GM21447 (cell line): ENCODE results near the gene ADAM22.
A peak's percentile ranks its signal among the peaks of the same experiment; 100 is the strongest.

Source experiments
- ATAC-seq: cut with Tn5 transposase; IDR thresholded peaks from one replicate; pipeline ENCODE4 v1.9.1; 2021; ENCODE audit not compliant: unreplicated experiment

Gene ADAM22

DNA sequence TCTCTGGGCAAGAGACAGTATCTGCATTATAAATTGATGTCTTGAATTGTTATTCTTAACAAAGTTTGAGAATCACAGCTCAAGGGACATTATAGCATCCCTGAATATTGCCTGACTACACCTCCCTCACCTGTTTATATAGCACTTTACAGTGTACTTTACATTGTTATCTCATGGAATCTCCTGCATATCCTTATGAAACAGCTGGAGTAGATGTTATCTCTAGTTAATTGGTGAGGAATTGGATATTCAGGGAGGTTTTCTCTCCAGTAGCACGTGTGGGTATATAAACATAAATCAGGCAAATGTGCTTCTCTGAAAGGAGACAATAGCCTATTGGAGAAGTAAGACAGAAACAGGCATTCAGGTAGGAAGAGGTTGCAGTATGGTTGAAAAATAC is 168.6 kb downstream of the ADAM22 start:
- no peak for ATAC-seq

DNA sequence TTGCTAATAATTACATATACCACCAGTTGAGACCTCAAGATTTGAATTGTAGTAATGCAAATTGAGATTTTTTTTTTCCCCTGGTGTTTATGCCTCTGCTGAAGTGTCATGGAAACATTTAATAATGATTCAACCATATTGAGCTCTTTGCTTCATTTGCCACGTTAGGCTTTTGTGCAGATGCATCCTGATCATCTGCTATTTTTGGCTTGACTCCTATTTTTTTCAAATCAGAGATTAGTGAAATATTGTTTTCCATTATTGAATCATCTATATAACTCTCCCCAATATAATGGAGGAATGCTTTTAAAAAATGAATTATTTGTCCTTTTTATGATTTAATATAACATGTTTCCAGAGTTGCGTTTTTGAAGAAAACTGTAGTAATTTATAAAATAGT is 170.7 kb downstream of the ADAM22 start:
- ATAC-seq = no peak

DNA sequence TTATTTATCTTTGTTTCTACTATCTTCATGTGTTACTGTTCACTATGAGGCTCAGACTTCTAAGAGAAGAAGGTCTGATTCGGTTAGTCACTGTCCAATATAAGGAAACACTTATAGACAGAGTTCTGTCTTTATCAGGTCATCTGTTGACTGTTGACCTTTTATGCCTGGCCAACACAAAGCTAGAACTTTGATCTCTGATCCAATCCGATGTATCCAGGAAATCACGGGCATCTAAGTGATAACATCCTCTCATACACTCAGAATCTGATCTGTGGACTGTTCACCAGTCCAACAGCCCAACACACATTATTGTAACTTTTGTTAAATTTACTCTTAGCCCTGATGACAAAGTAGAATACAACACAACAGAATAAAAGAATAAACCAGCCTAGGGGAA is 171.2 kb downstream of the ADAM22 start:
- no peak for ATAC-seq

DNA sequence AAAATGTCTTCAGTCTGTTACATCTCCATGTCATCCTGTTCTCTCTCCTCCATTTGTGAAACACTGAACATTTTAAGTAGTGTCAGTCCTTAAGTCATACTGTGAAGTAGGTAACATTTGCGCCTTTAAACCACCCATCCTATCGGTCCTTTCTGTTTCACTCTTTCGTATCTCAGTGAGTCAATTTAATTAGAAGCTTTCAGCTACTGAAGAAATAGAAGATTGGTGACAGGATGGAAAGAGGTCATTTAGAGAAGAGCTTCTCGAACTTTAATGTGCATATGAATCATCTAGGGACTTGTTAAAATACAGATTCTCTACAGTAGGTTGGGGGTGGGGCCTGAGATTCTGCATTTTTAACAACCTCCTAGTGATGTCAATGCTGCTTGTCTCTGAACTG is 172.4 kb downstream of the ADAM22 start:
- ATAC-seq = no peak

DNA sequence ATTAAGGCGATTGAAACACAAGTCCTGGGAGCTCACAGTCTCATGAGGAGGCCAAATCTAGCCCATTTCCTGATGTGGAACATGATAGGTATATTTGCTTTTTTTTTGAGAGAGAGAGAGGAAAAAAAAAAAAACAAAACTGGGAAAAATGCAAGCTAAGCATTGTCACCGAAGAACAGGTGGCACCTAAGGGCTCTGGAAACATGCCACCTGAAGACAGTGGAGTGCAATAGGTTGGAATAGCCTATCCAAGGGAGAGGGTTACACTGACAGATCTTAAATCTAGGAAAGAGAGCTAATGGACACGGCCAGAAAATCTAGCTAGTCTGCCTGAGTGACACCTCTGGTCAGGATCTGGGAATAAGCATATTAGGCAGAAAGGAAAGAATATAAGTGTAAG is 175.6 kb downstream of the ADAM22 start:
- no peak for ATAC-seq

DNA sequence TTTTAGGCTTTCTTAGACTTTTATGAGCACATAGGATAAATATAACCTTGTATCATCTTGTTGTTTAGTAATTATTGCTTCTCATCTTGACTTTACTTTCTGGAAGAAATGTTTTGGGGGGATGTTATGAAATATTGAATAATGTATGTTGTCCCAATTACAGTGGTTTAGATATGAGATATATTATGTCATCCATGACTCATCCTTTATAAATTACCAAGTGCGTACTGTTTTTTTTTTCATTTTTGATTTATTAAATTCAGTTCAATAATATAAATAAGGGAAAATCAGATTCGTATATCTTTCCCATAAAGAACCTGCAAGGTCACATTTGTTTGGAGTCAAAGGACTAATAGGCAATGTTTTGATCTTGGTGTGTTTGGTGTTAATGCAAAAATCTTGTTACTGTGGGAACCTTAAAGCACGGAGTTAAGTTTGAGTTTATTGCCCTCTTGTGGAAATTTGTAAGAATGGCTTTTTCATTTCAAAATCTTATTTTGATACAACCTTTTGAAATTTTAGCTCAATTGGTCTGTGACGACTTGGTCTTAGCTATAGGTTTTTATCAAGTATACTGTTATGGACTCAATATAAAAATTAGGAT is 177.2 kb downstream of the ADAM22 start:
- no peak for ATAC-seq

- no peak for ATAC-seq
Observed at GRCh38 chr7:88111954-88112471, 178.0 kb downstream of the ADAM22 start.

- ATAC-seq = no peak
Observed at GRCh38 chr7:88115258-88115796, 181.3 kb downstream of the ADAM22 start.

DNA sequence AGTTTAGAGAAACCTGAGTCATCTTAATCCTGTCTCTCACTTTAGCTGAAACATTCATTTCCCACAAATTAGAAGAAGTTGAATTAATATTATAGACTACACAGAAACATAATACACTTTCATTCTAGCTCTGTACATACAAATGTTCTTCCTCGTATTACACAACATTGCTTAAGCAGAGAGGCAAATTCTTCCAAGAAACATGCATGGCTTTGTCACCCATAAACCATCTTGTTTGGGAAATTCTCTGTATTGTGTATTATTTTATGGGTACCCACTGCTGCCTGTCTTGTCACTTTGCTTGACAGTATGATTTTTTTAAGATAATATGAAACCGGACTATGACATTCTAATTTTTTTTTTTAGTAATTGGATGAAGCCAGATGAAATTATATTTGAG is 181.8 kb downstream of the ADAM22 start:
- no peak for ATAC-seq

GRCh38 chr7:88116235-88116795 is 182.3 kb downstream of the ADAM22 start:
- no peak for ATAC-seq

DNA sequence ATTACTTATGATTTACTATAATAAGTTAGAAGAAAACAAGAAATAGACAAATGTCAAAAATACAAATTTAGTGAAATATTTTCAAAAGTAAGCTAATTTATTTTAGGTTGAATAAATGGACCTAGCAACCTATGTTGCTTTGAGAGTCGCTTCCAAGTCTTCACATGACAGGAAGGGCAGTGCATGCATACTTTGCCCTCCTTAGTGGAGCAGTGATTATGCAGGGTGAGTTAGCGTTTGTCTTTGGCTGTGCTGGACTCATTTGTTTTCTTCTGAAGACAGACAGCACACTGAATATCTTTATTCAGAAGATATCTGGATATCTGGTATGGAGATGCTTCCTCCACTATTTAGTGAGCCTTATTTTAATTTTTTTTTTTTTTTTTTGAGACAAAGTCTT is 183.3 kb downstream of the ADAM22 start:
- no peak for ATAC-seq

DNA sequence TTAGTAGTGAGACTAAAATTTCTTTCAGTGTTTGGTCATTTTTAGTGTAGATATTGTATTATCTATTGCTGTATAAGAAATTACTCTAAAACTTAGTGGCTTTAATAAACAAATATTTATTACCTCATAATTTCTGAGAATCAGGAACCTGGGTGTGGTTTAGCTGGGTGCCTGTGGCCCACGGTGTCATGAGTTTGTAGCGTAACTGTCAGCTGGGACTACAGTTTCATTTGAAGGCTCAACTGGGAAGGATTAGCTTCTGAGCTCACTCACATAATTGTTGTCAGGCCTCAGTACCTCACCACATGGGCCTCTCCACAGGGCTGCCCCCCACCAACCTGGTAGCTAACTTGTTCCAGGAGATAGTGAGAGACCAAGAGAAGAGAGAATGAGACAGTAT is 187.3 kb downstream of the ADAM22 start:
- ATAC-seq = no peak

- ATAC-seq = no peak
Observed at GRCh38 chr7:88127637-88128290, 193.7 kb downstream of the ADAM22 start.

DNA sequence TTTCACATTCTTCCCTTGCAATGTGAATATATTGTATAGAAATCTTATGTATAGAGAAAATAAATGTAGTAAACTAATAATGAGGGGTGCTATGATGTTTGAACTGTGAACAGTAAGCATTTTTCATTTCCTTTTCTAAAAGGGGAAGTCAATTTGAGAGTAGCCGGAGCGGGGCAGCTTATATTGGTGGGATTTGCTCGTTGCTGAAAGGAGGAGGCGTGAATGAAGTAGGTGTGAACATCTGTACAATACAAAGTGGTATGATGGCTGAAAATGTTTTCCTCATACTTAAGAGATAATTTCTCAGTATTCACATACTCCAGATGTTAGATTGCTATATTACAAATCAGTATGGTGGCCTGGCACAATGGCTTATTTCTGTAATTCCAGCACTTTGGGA is 198.7 kb downstream of the ADAM22 start:
- peak; percentile 75 for ATAC-seq

DNA sequence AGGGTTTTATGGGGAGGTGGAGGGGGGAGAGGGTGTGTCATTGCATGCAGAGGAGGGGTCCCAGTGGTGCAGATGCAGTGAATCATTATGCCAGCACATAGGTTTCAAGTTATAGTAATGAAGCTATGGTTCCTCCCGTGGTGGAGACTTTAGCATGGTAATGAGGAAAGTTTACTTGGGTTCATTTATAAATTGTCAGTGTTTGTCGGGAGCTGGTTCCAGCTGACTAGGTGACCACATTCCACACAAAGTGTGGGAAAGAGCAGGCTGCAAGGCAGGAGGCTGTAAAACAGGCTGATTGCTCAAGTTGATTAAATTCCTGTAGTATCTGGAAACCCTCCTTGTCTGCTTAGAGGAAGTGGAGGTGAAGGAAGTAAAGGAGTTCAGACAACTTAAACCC is 206.9 kb downstream of the ADAM22 start:
- no peak for ATAC-seq

- ATAC-seq = no peak
Observed at GRCh38 chr7:88141479-88141878, 207.4 kb downstream of the ADAM22 start.

DNA sequence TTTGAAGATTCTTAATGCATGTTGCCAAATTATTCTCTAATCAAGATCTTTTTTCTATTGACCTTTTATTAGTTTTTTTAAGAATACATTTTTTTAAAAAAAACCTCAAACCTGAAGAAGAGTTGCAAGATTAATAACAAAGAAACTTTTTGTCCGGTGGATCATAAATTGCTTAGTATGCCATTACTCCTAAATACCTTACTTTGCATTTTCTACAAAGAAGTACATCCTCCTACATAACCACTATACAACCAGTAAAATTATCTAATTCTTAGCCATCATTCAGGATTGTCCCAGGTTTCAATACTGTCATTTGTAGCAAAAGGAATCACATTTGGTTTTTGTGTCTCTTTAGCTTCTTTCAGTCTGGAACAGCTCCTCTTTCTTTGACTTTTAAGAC is 207.9 kb downstream of the ADAM22 start:
- ATAC-seq = no peak

DNA sequence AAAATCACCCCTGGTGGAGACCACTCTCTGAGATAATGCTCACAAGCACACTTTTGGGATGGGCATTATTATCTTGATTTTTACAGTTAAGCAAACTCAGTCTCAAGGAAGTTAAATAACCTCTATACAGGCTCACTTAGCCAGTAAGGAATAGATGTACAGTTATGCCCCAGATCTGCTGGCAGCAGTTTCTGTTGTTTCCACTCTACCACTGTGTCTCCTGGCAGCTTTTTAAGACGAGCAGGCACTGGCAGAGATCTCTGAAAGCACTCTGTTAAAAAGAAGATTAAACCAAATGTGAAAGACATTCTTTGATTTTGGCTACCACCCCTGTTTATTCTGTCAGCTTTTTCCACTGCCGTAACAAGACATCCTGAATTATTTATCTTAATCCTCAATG is 212.6 kb downstream of the ADAM22 start:
- ATAC-seq = no peak

DNA sequence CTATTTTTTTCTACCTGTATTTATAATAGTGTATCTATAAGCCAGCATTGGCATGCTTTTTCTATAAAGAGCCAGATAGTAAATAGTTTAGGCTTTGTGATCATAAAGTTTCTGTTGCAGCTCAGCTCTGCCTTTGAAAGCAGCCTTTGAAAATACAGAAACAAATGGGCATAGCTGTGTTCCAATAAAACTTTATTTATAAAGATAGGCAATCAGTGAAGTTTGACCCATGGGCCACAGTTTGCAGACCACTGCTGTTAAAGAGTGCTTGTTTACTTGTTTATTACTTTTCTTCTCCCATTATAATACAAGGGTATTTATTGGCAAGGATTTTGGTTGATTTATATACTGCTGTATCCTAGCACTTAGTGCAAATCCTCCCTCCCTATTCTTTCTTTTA is 213.3 kb downstream of the ADAM22 start:
- ATAC-seq = no peak

DNA sequence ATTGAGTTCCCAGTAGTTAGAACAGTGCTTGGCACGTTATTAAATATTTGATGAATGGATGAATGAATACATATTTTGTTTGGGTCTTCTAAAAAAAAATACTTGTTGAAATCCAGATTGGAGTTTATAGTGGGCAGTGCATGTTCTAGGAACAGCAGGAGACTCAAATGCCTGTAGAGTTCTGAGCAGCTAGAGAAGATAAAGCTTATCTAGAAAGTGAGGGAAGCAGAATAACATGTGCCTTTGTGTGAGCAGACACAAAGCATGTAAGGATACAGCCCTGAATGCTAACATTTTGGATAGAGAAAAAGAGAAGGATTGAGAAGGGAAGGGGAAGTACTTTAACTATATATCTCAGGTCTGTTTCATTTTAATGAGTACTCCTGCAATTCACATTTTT is 213.9 kb downstream of the ADAM22 start:
- ATAC-seq = no peak

- ATAC-seq = no peak
Observed at GRCh38 chr7:88150033-88150432, 216.0 kb downstream of the ADAM22 start.

GRCh38 chr7:88151119-88151790 is 217.2 kb downstream of the ADAM22 start:
- ATAC-seq = no peak
